Erythroblast (primary cell): ENCODE measurements around the gene SLC6A17.

Experiments used
- DNase-seq, 2 experiments: peaks; one replicate each; lab custom pipeline; 2025; lab: John Stamatoyannopoulos, UW
- GATA1 ChIP-seq: IDR thresholded peaks from 2 replicates; pipeline ENCODE4 v1.6.1; 2011; ENCODE audit warnings: low read depth, mild to moderate bottlenecking, control low read depth, low read length, moderate library complexity
- POLR2A ChIP-seq: IDR thresholded peaks from 2 replicates; pipeline ENCODE4 v1.6.1; 2011; ENCODE audit warnings: mild to moderate bottlenecking, low read length

SLC6A17 gene

DNA sequence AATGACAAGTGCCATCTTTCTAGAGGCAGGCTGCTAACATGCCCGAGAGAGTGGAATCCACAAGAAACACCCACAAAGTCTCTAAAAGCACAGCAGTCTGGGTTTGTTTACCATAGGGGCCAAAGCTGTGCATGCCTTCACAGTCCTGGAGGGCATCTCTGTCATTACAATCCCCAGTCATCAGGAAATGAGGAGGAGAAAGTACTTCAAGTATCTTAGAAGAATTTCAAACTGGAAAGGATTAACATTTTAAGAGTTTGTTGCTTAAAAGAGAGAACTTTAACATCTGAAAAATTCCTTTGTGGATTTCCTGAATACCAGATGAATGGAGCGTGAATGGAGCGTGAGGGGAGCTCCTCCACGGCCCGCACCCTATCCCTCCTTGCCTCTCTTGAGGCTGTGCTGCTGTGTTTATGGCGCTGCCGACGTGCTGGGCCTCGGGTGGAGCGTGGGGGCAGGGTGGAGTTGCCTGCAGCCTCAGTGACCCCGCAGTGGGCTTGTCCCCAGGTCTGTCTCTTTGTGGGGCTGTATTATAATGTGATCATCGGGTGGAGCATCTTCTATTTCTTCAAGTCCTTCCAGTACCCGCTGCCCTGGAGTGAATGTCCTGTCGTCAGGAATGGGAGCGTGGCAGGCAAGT, 23.3 kb downstream of the SLC6A17 start:
- TF ChIP-seq GATA1: no peak
- TF ChIP-seq POLR2A: no peak
- DNase-seq: no peak

DNA sequence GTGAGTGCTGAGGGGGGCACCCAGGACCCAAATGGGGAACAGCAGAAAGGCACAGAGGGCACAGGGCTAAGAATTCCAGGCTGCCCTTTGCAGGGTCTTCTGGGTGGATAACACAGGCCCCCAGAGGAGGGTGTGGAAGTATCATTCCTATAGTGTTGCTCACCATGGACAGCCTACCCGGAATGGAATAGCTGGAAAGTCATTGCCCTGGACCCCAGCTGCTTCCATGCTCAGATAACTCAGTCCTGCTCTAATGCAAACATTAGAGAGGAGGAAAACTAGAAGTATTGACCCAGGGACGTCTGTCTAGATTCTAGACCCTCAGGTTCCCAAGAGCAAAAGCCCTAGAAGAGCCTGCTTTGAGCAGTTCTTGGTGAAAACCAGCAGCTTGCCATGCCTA, 24.7 kb downstream of the SLC6A17 start:
- no peak for DNase-seq

DNA sequence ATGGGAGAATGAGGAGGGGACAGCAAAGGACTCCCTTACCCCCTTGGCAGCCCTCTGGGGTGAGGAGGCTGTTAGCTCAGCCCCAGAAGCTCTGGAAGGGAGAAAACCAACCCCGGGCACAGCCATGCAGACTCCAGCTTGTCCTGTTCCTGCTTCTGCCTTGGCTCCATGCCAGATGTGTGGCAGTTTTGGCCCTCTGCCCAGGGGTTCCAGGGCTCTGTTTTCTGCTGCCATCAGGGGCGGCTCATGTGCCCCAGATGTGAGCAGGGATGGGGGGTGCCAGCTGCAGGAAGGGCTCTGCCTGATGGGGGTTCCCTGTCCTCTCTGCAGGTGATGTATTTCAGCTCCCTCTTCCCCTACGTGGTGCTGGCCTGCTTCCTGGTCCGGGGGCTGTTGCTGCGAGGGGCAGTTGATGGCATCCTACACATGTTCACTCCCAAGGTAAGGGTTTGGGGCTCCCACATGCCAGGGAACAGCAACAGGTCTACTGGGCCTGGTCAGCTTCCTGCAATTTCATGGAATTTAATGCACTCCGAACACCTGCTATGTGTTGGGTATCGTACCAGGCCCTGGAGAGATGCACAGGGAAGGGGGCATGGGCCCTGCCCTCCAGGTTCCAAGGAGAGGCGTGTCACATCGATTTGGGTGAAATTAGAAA, 26.1 kb downstream of the SLC6A17 start:
- no peak for TF ChIP-seq GATA1
- TF ChIP-seq POLR2A: no peak
- DNase-seq: peak; percentile 19 to 42

More for the DNA sequence above, 24.7 kb downstream of the SLC6A17 start:
- TF ChIP-seq POLR2A: no peak
- no peak for TF ChIP-seq GATA1

DNA sequence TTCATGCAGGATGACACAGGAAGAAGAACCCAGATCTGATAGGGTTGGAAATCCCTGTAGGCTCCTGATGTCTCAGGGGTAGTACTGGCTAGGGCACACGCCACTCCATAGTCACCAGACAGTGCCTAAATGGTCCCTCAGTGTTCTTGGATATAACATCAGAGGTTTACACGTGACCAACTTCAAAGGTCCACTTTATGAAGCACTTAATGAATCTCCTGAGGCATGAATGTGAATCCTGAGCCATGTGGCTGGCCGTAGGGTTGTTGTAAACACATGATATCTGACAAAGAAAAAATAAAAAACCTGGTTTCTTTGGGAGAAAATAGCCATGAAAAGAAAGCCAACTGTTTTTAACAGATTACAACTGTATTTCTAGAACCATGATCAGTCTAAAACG, 27.5 kb downstream of the SLC6A17 start:
- DNase-seq: no peak
- no peak for TF ChIP-seq GATA1
- no peak for TF ChIP-seq POLR2A

DNA sequence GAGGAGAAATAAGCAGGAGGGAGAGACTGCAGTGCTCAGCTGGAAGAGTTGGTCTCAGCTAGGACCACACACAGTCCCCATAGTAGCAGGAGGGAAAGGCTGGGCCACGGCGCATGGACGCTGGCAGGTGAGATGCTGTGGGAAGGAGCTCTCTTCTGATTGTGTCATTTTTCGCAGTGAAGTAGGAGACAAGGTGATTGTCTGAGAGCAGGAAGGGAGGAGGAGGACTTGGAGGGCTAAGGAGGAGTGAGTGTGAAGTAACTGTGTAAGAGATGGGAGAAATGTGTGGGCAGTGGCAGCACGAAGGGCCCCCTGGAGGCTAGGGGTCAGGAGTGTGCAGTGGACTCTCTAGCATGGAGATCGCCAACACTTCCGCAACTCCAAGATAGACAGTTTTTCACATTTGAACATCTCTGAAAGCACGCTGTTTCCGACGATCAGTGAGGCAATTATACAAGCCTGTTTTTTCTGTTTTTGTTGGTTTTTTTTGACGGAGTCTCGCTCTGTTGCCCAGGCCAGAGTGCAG, 33.4 kb downstream of the SLC6A17 start:
- no peak for TF ChIP-seq POLR2A
- TF ChIP-seq GATA1: no peak
- no peak for DNase-seq

DNA sequence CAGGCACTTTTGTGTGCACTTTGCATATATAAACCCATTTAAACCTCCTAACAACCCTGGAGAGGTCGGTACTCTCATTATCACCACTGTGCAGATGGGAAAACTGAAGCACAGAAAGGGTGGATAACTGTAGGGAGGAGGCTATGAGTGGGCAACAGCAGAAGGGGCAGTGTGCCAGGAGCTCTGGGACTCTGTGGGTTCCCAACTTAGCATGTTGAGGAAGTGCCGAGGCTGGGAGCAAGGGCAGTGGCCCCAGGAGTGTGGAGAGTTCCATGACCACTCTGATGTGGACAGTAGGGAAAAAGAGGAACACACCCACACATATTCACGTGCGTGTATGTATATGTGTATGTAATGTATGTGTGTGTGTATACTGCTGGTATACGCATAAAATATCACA, 34.2 kb downstream of the SLC6A17 start:
- no peak for TF ChIP-seq POLR2A
- TF ChIP-seq GATA1: no peak
- peak; percentile 35 to 52 for DNase-seq

DNA sequence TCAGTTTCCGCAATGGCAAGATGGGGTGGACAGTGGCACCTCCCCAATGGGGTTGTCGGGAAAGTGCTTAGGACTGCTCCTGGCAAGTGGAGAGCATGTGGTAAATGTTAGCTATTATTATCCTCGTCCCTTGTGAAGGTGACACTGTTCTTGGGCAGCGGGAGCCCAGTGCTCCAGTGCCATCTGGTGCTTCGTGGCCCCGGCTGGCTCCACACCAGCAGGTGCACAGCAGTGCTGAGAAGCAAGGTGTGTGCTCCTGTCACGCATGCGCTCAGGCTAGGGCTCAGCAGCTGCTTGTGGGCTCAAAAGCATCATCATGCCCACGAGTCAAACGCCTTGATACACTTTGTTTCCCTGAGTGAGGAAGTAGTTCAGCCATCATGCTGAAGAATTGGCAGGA, 34.9 kb downstream of the SLC6A17 start:
- no peak for TF ChIP-seq GATA1
- DNase-seq: no peak

DNA sequence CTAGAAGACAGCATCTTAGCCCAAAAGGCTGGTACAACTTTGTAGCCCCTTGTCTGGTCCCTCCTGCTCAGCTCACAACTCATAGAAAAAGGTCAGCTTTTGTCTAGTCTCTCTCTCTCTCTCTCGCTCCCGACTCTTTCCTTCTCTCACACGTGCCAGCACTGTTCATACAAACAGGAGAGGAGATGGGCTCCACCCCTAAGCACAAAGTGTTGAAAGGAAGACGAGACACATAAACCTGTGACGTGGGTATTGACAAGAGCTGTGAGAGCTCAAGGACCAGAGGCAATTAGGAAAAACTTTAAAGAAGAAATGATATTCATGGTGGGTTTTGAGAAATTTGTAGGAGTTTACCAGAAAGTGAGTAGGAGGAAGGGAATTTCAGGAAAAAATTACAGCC, 36.3 kb downstream of the SLC6A17 start:
- TF ChIP-seq POLR2A (no peak), GATA1 (no peak)
- DNase-seq: no peak

DNA sequence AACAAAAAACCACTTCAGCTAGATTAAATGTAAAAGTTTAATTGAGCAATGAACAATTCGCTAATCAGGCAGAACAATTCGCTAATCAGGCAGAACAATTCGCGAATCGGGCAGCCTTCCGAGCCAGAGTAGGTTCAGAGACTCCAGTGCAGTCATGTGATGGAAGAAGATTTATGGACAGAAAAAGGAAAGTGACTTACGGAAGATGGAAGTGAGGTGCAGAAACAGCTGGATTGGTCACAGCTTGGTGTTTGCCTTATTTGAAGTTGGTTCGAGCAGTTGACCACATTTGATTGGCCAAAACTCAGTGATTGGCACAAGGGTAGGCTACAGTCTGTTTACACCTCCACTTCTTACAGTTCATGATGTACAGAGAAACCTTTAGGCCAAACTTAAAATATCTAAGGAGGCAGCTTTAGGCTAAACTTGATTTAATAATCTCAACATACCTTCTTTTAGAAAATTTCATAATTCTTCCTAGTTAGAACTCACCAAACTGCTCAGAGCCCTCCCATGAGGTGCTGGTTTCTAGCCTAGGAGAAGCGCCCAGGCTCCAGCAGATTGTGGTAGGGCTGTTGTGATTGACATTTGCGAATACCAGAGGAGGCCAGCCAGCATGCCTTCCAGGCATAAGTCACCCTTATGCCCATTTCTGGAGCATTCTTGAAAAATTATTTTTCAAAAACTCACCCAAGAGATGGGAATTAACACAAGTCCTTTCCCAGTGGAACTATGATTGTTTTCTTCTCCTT, 37.0 kb downstream of the SLC6A17 start:
- DNase-seq: no peak
- no peak for TF ChIP-seq GATA1
- no peak for TF ChIP-seq POLR2A

DNA sequence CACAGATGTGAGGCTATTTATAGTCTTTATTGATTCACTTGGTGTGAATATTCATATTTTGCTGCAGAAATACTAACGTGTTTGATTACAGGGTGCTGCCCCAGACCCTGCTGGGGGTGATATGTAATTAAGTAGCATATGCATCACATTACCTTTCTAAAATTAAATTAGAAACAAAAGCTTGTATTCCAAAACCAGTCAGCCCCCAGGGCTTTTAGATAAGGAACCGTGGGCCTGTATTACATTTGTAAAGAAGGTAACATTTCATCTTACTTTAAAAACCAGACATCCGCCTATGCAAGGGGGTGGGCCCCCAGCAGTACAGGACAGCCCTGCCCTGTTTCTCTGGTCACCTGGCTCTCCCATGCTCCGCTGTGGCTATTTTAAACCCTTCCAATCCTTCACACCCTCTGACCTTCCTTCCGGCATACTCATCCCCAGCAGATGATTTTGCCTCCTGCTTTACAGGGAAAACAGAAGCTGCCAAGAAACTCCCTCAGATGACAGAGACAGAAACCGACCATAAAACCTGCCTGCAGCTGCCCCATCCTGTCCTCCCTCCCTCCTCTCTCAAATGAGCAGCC, 37.8 kb downstream of the SLC6A17 start:
- TF ChIP-seq GATA1 (no peak), POLR2A (no peak)
- no peak for DNase-seq

DNA sequence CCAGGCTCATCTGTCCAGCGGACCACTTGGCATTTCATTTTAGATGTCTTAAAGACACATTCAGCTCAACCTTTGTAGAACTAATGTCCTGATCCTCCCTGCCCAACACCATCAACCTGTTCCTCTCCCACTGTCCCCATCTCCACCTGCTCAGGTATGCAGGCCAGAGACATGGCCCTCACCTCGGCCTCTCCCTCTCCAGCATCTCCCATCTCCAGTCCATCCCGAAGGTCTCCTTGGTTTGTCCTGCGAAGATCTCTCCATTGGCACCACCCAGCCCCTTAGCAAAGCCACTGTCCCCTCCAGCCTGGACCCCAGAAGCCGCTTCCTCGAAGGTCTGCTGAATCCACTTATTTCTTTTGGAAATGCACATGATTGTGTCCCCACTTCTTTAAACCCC, 38.9 kb downstream of the SLC6A17 start:
- no peak for DNase-seq

DNA sequence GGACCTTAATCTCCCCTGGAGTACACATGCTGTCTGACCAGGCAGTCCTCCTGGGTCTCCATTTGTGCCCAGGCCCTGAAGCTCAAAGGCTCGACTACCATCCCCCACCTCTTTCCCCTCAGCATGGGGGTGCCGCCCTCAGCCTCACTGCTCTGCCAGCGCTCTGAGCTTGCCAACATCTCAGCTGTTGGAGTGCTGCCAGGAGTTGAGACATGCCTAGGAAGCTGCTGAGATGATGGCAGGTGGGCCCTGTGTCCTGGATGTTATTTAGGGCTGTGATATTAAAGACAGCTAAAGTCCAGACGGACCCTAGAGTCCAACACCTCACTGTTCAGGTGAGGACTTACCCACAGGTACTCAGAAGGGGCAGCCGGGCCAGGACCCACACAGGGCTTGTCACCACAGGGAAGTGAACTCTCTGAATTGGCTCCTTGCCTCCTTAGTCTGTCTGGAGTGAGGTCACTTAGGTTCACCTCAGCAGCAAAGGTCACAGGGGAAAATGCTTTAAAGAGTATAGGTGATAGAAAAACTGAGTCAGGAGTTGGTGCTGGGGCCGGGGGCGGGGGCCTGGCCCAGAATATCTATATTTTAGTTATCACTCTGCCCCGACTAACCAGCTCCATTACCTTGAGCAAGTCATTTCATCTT, 40.1 kb downstream of the SLC6A17 start:
- TF ChIP-seq GATA1: no peak
- no peak for TF ChIP-seq POLR2A
- DNase-seq: no peak

More for the DNA sequence above, 38.9 kb downstream of the SLC6A17 start:
- TF ChIP-seq GATA1 (no peak), POLR2A (no peak)

DNA sequence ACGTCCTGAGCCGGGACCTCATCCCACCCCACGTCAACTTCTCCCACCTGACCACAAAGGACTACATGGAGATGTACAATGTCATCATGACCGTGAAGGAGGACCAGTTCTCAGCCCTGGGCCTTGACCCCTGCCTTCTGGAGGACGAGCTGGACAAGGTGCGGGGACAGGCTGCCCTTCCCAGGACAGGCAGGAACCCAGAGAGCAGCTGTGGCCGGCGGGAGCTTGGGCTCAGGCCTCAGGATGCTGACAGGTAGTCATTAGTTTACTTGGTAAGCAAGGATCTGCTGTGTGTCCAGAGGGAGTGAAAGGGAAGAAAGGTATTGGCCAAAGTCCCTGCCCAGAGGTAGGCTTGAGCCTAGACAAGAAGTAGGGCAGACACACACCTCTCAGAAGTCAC, 42.2 kb downstream of the SLC6A17 start:
- no peak for TF ChIP-seq POLR2A
- no peak for TF ChIP-seq GATA1

DNA sequence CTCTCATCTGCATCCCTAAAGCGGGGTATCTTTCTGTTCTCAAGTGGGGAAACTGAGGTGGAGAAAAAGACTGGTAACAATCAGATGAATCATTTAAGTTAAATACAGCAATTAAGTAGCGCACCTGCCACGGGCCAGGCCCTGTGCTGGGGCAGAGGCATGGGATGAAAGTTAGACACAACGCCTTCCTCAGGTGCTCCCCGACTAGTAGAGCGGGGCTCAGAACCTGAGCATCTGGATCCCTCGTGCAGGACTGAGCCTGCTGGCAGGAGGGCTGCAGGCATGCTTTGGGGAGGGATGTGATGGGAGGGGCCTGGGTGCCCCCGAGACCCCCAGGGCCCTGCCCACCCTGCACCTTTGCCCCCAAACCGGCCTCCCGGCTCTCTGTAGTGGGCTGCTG, 44.9 kb downstream of the SLC6A17 start:
- DNase-seq: no peak
- TF ChIP-seq GATA1: no peak
- no peak for TF ChIP-seq POLR2A

More for the DNA sequence above, 42.2 kb downstream of the SLC6A17 start:
- DNase-seq: no peak
